Nephron (organoid): ENCODE results near the gene TPCN2.
A peak's percentile ranks its signal among the peaks of the same experiment; 100 is the strongest.

Experiments used
- H3K27ac Mint-ChIP-seq, 3 experiments: 2 replicates each; pipeline ENCODE4 v1.8.0; 2020; ENCODE audit warnings: mixed read lengths in 3 of 3, mild to moderate bottlenecking in 2 of 3, moderate library complexity in 1 of 3
- H3K27me3 Mint-ChIP-seq: 2 replicates; pipeline ENCODE4 v1.8.0; 2021; ENCODE audit warnings: low read depth, mild to moderate bottlenecking, moderate library complexity, mixed read lengths
- H3K36me3 Mint-ChIP-seq: 2 replicates; pipeline ENCODE4 v1.8.0; 2020; ENCODE audit warnings: low read depth, mixed read lengths
- H3K4me1 Mint-ChIP-seq: 2 replicates; pipeline ENCODE4 v1.8.0; 2020; ENCODE audit warnings: mixed read lengths
- H3K4me3 Mint-ChIP-seq, 3 experiments: 2 replicates each; pipeline ENCODE4 v1.8.0; 2020; ENCODE audit warnings: mild to moderate bottlenecking in 3 of 3, mixed read lengths in 3 of 3, moderate library complexity in 2 of 3
- H3K9me3 Mint-ChIP-seq: 2 replicates; pipeline ENCODE4 v1.8.0; 2020; ENCODE audit warnings: mixed read lengths
- CTCF ChIP-seq, 3 experiments: fragments of 200-600 bp; sonication (generic); IDR thresholded peaks; one replicate each; pipeline ENCODE4 v1.5.0; 2021; ENCODE audit warnings: antibody characterized with exemption in 3 of 3; ENCODE audit not compliant: unreplicated experiment in 3 of 3

TPCN2 gene

GRCh38 chr11:69033431-69033830 lies 15.3 kb upstream of the TPCN2 start:
- Mint-ChIP-seq H3K27ac (peak overlapping the region in 1 of 3 experiments; percentile 38), H3K9me3 (no peaks in the 10 kb centered on the region), H3K4me3 (no peak overlapping the region), H3K4me1 (peaks cover 19% of the 10 kb centered on the region), H3K36me3 (no peaks in the 10 kb centered on the region), H3K27me3 (no peaks in the 10 kb centered on the region)
- TF ChIP-seq CTCF (IDR thresholded peaks at IDR 0.05; ENCODE audit: unreplicated experiment in 3 of 3), result no peak

- Mint-ChIP-seq H3K4me3 (no peak overlapping the region), H3K27me3 (no peaks in the 10 kb centered on the region), H3K36me3 (no peaks in the 10 kb centered on the region), H3K27ac (peak overlapping the region in 2 of 3 experiments; percentile 59 to 83), H3K9me3 (no peaks in the 10 kb centered on the region), H3K4me1 (peaks cover 19% of the 10 kb centered on the region)
- TF ChIP-seq CTCF (IDR thresholded peaks at IDR 0.05; ENCODE audit: unreplicated experiment in 3 of 3), result no peak
Measured at GRCh38 chr11:69034123-69034867, 14.4 kb upstream of the TPCN2 start.

GRCh38 chr11:69035150-69035945 lies 13.4 kb upstream of the TPCN2 start:
- Mint-ChIP-seq H3K4me3 (no peak overlapping the region), H3K4me1 (peaks cover 19% of the 10 kb centered on the region), H3K27me3 (no peaks in the 10 kb centered on the region), H3K36me3 (no peaks in the 10 kb centered on the region), H3K9me3 (no peaks in the 10 kb centered on the region), H3K27ac (peak overlapping the region in 2 of 3 experiments; percentile 34 to 62)
- TF ChIP-seq CTCF (IDR thresholded peaks at IDR 0.05; ENCODE audit: unreplicated experiment in 3 of 3), result no peak

GRCh38 chr11:69035946-69036340 lies 12.8 kb upstream of the TPCN2 start:
- peak overlapping the region; percentile 34 to 62 (median 35) for H3K27ac Mint-ChIP-seq
- H3K9me3 Mint-ChIP-seq, result no peaks in the 10 kb centered on the region
- no peak for TF ChIP-seq CTCF (IDR thresholded peaks at IDR 0.05; ENCODE audit: unreplicated experiment in 3 of 3)
- no peaks in the 10 kb centered on the region for H3K27me3 Mint-ChIP-seq
- peaks cover 19% of the 10 kb centered on the region for H3K4me1 Mint-ChIP-seq
- H3K4me3 Mint-ChIP-seq, result no peak overlapping the region
- H3K36me3 Mint-ChIP-seq, result no peaks in the 10 kb centered on the region

GRCh38 chr11:69037074-69037473 lies 11.7 kb upstream of the TPCN2 start:
- TF ChIP-seq CTCF (IDR thresholded peaks at IDR 0.05; ENCODE audit: unreplicated experiment in 3 of 3), result no peak
- H3K4me1 Mint-ChIP-seq, result peaks cover 31% of the 10 kb centered on the region
- no peak overlapping the region for H3K27ac Mint-ChIP-seq
- peaks cover 4% of the 10 kb centered on the region for H3K27me3 Mint-ChIP-seq
- H3K4me3 Mint-ChIP-seq, result no peak overlapping the region
- no peaks in the 10 kb centered on the region for H3K9me3 Mint-ChIP-seq
- H3K36me3 Mint-ChIP-seq, result no peaks in the 10 kb centered on the region
